GM12878 (cell line): Measurements from ENCODE around the gene SCG3.
A peak's percentile ranks its signal among the peaks of the same experiment; 100 is the strongest.

Source experiments
- JUND ChIP-seq: IDR thresholded peaks from 2 replicates; pipeline ENCODE4 v1.6.1; 2012; ENCODE audit warnings: low read depth, mild to moderate bottlenecking, low read length, improper control_type of control experiment, moderate library complexity
- MEF2A ChIP-seq: IDR thresholded peaks from 2 replicates; pipeline ENCODE4 v1.6.1; 2011; ENCODE audit warnings: low read depth, mild to moderate bottlenecking, low read length, moderate library complexity; ENCODE audit not compliant: insufficient read depth
- POLR2A ChIP-seq: IDR thresholded peaks from 2 replicates; pipeline ENCODE4 v1.6.1; 2011; ENCODE audit warnings: low read depth, mild to moderate bottlenecking, low read length
- POLR2AphosphoS5 ChIP-seq: IDR thresholded peaks from 2 replicates; pipeline ENCODE4 v1.6.1; 2011; ENCODE audit warnings: mild to moderate bottlenecking, low read length, inconsistent platforms
- RAD21 ChIP-seq: IDR thresholded peaks from 2 replicates; pipeline ENCODE4 v1.6.1; 2011; ENCODE audit warnings: mild to moderate bottlenecking, low read depth, low read length, moderate library complexity; ENCODE audit not compliant: insufficient read depth
- SRF ChIP-seq, 2 experiments: IDR thresholded peaks; 2 replicates each; pipeline ENCODE4 v1.6.1; 2011; ENCODE audit warnings: low read depth in 2 of 2, low read length in 2 of 2, mild to moderate bottlenecking in 1 of 2, moderate library complexity in 1 of 2
- TAF1 ChIP-seq: IDR thresholded peaks from 2 replicates; pipeline ENCODE4 v1.6.1; 2011; ENCODE audit warnings: mild to moderate bottlenecking, low read depth, low read length, borderline replicate concordance
- TCF7 ChIP-seq: IDR thresholded peaks from 2 replicates; pipeline ENCODE4 v1.6.1; 2014; ENCODE audit warnings: antibody characterized with exemption, borderline replicate concordance
- ZNF274 ChIP-seq: IDR thresholded peaks from one replicate; pipeline ENCODE4 v1.8.0; 2011; ENCODE audit not compliant: insufficient read length, insufficient read depth
- TF ChIP-seq, protein P1 (sequence below), 3 experiments: IDR thresholded peaks in 2 of 3; conservative IDR thresholded peaks in 1 of 3; 2 replicates each; pipeline ENCODE4 v1.5.1; 2011; ENCODE audit warnings: low read depth in 3 of 3, low read length in 3 of 3, mild to moderate bottlenecking in 3 of 3, control low read depth in 2 of 3, moderate library complexity in 2 of 3, inconsistent platforms in 1 of 3, mixed read lengths in 1 of 3; ENCODE audit not compliant: control insufficient read depth in 2 of 3, insufficient read depth in 1 of 3; ENCODE audit errors: extremely low read depth in 1 of 3
- TF ChIP-seq, protein P2 (sequence below): IDR thresholded peaks from 2 replicates; pipeline ENCODE4 v1.6.1; 2011; ENCODE audit warnings: low read depth, low read length, improper control_type of control experiment, borderline replicate concordance
- TF ChIP-seq, protein P3 (sequence below): IDR thresholded peaks from 2 replicates; pipeline ENCODE4 v1.6.1; 2011; ENCODE audit warnings: low read depth, mild to moderate bottlenecking, low read length, moderate library complexity, borderline replicate concordance; ENCODE audit errors: extremely low read depth

DNA sequence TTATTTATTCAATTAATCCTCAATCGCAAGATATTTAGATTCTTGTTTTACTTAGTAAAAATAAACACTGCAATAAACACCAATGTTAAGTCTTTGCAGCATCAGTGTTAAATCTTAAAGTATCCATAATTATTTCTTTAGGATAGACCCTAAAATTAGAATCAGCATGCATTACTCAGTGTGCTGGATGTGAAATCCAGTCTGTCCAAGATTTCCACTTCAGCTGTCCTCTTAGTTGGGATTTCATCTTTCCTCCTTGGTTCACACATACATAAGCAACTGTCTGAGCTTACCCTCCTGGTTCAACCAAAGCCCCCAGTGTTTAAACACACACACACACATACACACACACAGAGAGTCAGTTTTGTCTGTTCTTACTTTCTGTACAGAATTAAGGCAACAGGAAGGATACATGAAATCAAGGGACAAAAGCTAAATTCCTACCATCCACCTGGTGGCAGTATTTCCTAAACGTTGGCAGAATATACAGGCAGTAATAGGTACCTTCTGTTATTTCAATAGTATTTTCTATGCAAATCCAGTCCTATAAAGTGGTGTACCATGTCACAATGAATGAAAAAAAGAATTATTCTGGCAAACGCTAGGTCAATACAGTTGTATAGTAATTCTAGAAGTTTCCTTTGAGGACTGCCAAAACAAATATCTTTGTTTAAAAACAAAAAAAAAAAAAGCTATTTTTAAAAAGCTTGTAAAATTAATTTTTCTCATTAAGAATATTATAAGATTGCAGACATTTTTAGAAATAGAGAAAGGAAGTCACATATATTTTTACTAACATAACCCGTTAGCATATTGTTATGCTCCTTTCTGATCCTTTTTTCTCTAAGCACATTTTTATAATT lies 31.4 kb upstream of the SCG3 start:
- TF ChIP-seq ZNF274 (no peak), POLR2AphosphoS5 (no peak), MEF2A (peak; percentile 41; the same call in 1 of the 2 replicates), POLR2A (no peak), JUND (no peak), RAD21 (peak; percentile 99), TAF1 (no peak), TCF7 (no peak), SRF (IDR thresholded peaks at IDR 0.05; ENCODE audit: low read depth in 2 of 2, low read length in 2 of 2) (no peak)
- TF ChIP-seq, protein P1, sequence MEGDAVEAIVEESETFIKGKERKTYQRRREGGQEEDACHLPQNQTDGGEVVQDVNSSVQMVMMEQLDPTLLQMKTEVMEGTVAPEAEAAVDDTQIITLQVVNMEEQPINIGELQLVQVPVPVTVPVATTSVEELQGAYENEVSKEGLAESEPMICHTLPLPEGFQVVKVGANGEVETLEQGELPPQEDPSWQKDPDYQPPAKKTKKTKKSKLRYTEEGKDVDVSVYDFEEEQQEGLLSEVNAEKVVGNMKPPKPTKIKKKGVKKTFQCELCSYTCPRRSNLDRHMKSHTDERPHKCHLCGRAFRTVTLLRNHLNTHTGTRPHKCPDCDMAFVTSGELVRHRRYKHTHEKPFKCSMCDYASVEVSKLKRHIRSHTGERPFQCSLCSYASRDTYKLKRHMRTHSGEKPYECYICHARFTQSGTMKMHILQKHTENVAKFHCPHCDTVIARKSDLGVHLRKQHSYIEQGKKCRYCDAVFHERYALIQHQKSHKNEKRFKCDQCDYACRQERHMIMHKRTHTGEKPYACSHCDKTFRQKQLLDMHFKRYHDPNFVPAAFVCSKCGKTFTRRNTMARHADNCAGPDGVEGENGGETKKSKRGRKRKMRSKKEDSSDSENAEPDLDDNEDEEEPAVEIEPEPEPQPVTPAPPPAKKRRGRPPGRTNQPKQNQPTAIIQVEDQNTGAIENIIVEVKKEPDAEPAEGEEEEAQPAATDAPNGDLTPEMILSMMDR (IDR thresholded peaks at IDR 0.05 in 2 of 3, conservative IDR thresholded peaks at IDR 0.05 in 1 of 3; ENCODE audit: control insufficient read depth in 2 of 3, extremely low read depth in 1 of 3, insufficient read depth in 1 of 3, low read depth in 3 of 3, low read length in 3 of 3), result peak; percentile 60 to 85 (median 69)
- TF ChIP-seq, protein P2, sequence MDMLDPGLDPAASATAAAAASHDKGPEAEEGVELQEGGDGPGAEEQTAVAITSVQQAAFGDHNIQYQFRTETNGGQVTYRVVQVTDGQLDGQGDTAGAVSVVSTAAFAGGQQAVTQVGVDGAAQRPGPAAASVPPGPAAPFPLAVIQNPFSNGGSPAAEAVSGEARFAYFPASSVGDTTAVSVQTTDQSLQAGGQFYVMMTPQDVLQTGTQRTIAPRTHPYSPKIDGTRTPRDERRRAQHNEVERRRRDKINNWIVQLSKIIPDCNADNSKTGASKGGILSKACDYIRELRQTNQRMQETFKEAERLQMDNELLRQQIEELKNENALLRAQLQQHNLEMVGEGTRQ, result no peak
- TF ChIP-seq, protein P3, sequence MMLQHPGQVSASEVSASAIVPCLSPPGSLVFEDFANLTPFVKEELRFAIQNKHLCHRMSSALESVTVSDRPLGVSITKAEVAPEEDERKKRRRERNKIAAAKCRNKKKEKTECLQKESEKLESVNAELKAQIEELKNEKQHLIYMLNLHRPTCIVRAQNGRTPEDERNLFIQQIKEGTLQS, result no peak
